Cardiac fibroblast (primary cell): ENCODE measurements around the gene ATXN7L1.

Experiments
- DNase-seq, 2 donors: peaks; one replicate each; pipeline versions ENCODE4 v3.0.0 to v3.0.0-alpha.2; 2010; ENCODE audit warnings: low read depth in 2 of 2
- H3K4me3 ChIP-seq, 2 donors: replicated peaks in 1 of 2; 1 replicate in 1 of 2; 2 replicates in 1 of 2; pipeline ENCODE4 v1.5.1; 2011; ENCODE audit warnings: low read depth in 2 of 2, low read length in 2 of 2, mild to moderate bottlenecking in 2 of 2, moderate library complexity in 1 of 2
- CTCF ChIP-seq: IDR thresholded peaks from one replicate; pipeline ENCODE4 v1.5.1; 2011; ENCODE audit warnings: low read depth, mild to moderate bottlenecking, low read length, inconsistent platforms

Gene ATXN7L1

GRCh38 chr7:105862276-105862675 lies 14.1 kb downstream of the ATXN7L1 start:
- DNase-seq: no peak
- no peak overlapping the region for H3K4me3 ChIP-seq
- no peak for TF ChIP-seq CTCF

- DNase-seq: no peak
- TF ChIP-seq CTCF: no peak
- H3K4me3 ChIP-seq: no peak overlapping the region
Observed at GRCh38 chr7:105861224-105861623, 15.2 kb downstream of the ATXN7L1 start.

- DNase-seq: no peak
Observed at GRCh38 chr7:105860793-105861192, 15.6 kb downstream of the ATXN7L1 start.

DNA sequence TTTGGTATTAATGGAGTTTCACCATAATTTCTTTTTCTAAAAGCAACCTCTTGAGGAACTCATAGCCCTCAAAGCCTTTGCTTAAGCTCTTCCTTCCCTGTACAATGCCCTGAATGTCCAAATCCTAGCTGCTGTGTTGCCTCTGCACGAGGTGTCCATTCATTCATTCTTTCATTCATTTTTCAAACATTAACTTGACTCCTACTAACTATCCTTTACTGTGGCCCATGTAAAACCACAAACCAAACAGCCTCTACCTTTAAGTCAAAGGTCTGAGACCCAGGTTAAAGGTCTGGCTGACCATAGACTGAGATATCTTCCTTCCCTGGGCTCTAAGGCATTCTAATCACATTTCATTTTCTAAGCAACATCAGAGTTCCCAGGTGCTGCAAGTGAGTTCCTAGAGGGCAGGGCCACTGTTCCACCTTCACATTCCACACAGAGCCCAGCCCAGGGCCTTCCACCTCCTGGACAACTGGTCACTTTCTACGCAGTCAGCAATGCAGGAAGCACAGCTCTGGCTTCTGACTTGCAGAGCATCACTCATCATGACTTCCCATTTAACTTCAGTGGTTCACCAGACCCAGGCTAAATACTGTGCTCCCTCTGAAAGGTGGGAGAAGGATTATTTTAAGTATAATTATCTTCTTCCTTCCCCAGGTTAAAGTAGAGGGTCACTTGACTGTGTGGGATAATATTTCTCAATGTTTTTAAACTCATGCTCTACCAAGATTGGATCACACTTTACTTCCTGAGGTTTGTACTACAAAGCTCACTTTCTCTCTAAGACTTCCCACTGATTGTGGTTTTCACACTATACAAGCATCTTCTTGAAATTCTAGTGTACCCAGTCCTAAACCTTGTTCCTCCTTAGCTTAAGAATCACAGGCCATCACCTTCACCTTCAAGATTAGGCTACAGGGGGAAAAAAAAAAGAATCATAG lies 19.1 kb downstream of the ATXN7L1 start:
- DNase-seq: no peak
- TF ChIP-seq CTCF: no peak
- no peak overlapping the region for H3K4me3 ChIP-seq

More at GRCh38 chr7:105860793-105861192, 15.6 kb downstream of the ATXN7L1 start:
- no peak for TF ChIP-seq CTCF
- H3K4me3 ChIP-seq: no peak overlapping the region

DNA sequence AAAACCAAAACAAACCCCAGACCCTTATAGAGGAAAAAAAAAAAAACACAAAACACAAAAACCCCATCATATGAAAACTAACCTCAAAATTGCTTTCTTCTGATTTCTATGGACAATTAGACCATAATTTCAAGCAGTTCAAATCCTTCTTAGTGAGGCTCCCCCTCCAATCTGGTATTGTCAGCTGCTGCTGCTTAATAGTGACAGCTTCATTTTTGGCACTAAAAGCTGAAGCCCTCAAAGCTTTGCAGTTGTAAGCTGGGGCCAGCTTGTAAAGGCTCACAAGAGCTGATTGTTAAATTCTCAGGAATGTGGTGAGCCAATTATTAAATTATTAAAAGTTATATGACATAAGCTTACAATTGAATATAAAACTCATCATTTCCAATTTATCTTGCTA lies 21.9 kb downstream of the ATXN7L1 start:
- no peak for TF ChIP-seq CTCF
- H3K4me3 ChIP-seq: no peak overlapping the region
- peak in 1 of 2 donors; percentile 18 for DNase-seq

DNA sequence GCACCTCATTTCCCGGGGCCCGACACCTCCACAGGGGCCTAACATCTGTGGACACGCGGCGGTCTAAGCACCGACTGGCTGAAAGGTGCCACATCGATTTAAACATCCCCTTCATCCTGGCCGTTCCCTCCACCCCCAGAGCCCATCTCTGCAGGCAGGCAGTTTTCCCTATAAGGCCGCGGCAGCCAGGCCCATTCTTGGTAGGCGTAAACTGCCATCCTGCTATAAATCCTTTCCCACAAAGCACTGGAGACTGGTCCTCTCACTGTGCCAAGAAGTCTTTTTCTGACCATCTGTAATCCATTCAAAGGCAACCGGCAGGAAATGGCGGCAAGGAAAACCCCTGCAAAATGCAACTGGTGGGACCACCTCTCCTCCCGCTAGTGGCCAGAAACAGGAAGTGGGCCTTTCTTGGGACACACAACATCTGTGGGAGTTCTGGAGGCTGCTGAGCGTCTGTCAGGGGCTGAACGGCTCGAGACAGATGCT lies 22.4 kb downstream of the ATXN7L1 start:
- H3K4me3 ChIP-seq: no peak overlapping the region
- TF ChIP-seq CTCF: no peak
- peak in 1 of 2 donors; percentile 27 for DNase-seq
